ENCODE measurements around the gene C9orf40. TPM values are rescaled to one million over a fixed set of nuclear protein-coding genes. Genes with fewer than 3 reads are reported as not detected.

C9orf40 gene
- total RNA-seq, 6 experiments from 2014 or later: 1.6 to 4.0 (median 3.0) TPM

GRCh38 chr9:74907085-74907484, 45.6 kb downstream of the C9orf40 start:
- intact Hi-C loops (cut with DNase I): no loop called here
- Histone ChIP-seq H3K27ac (no peak overlapping the region), H3K4me3 (no peak overlapping the region), H3K9me3 (no peaks in the 10 kb centered on the region), H3K36me3 (no peaks in the 10 kb centered on the region), H3K4me1 (no peaks in the 10 kb centered on the region), H3K27me3 (no peaks in the 10 kb centered on the region)
- DNase-seq (no peak), ATAC-seq (no peak)
- WGBS (ENCODE audit: insufficient coverage, low coverage, low lambda C conversion rate, missing lambda C conversion rate): 62% methylated on average over 3 of the region's 3 CpGs
- TF ChIP-seq CTCF (IDR thresholded peaks at IDR 0.05) (no peak), POLR2A (IDR thresholded peaks at IDR 0.05) (no peak)

GRCh38 chr9:74901001-74901400, 51.7 kb downstream of the C9orf40 start:
- intact Hi-C loops (cut with DNase I): no loop called here
- Histone ChIP-seq H3K4me3 (no peak overlapping the region), H3K27ac (no peak overlapping the region), H3K36me3 (no peaks in the 10 kb centered on the region), H3K27me3 (no peaks in the 10 kb centered on the region), H3K4me1 (no peaks in the 10 kb centered on the region), H3K9me3 (no peaks in the 10 kb centered on the region)
- DNase-seq (no peak), ATAC-seq (no peak)
- TF ChIP-seq CTCF (IDR thresholded peaks at IDR 0.05) (no peak), POLR2A (IDR thresholded peaks at IDR 0.05) (no peak)

Other genes with a start within 250 kb of the C9orf40 start
- gene TRPM6, start 65.0 kb downstream of the C9orf40 start, total RNA-seq: under 1 TPM in 5 of 6 experiments, not detected in 1; 0.05 to 0.24 (median 0.15) TPM
- 10 to 100 TPM; 11.5 to 24.3 (median 15.5) TPM for gene CARNMT1, start 75.4 kb upstream of the C9orf40 start, total RNA-seq
- 10 to 100 TPM; 19.6 to 29.9 (median 21.9) TPM for gene NMRK1, start 135.2 kb upstream of the C9orf40 start, total RNA-seq
- gene OSTF1, start 135.6 kb upstream of the C9orf40 start, total RNA-seq: 10 to 100 TPM; 19.7 to 34.6 (median 24.7) TPM